ENCODE measurements around the gene SELENOO.

DNA sequence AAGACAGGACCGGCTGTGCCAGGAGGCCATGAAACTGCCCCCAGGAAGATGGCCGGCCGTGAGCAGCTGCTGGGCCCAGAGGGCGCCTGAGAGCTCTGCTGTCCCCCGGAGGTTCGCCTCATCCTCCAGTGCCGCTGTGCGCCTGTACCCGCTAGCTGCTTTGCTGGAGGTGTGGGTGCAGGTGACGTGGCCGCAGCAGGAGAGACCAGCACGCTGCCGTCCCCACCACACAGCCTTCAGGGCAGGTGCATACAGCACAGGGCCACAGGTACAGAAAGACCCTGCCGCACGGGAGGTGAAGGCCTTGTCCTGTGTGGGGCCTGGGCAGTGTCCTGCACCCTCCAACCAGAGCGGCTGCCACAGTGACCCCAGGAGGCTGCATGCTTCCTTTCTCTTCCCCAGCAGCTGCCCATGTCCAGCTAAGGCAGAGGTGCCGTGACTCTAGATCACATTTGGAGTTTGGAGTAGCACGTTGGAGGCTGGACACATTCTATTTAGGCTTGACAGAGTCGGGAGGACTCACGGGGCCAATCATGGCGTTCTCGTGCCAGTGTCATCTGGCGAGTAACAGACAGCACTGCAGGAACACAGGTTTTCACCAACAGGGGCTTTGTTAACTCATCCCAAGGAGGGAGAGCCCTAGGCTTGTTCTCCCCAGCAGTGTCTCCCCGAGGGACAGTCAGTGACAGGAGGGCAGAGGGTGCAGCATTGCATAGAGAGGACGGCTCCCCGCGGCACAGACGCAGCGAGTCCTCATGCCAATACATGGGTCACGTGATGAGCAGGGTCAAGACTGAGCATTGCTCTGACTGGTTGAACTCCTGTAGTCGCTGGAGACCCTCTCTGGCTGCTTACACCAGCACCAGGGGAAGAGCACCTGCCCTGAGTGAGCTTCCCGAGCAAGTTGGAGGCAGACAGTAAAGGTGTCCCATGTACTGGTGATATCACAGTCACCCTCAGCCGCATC, 49.0 kb upstream of the SELENOO start:
- TF ChIP-seq, protein P1, sequence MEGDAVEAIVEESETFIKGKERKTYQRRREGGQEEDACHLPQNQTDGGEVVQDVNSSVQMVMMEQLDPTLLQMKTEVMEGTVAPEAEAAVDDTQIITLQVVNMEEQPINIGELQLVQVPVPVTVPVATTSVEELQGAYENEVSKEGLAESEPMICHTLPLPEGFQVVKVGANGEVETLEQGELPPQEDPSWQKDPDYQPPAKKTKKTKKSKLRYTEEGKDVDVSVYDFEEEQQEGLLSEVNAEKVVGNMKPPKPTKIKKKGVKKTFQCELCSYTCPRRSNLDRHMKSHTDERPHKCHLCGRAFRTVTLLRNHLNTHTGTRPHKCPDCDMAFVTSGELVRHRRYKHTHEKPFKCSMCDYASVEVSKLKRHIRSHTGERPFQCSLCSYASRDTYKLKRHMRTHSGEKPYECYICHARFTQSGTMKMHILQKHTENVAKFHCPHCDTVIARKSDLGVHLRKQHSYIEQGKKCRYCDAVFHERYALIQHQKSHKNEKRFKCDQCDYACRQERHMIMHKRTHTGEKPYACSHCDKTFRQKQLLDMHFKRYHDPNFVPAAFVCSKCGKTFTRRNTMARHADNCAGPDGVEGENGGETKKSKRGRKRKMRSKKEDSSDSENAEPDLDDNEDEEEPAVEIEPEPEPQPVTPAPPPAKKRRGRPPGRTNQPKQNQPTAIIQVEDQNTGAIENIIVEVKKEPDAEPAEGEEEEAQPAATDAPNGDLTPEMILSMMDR (IDR thresholded peaks at IDR 0.05; ENCODE audit: poor library complexity) = no peak
- TF ChIP-seq EZH2phosphoT487 (IDR thresholded peaks at IDR 0.05; ENCODE audit: low read depth, severe bottlenecking, unreplicated experiment) = no peak
- no peak for TF ChIP-seq EZH2 (IDR thresholded peaks at IDR 0.05; ENCODE audit: borderline replicate concordance)

Data from hepatocyte (in vitro differentiated cells).